NT2/D1 (cell line): ENCODE data around the gene AP2A2.

Source experiments
- DNase-seq: peaks from one replicate; pipeline ENCODE4 v3.0.0-alpha.2; 2011; ENCODE audit warnings: low read depth, low spot score
- H3K27me3 ChIP-seq: 2 replicates; pipeline ENCODE4 v1.6.0; 2011; ENCODE audit warnings: mild to moderate bottlenecking; ENCODE audit not compliant: insufficient read length, insufficient read depth
- H3K36me3 ChIP-seq: 2 replicates; pipeline ENCODE4 v1.6.1; 2011; ENCODE audit warnings: mild to moderate bottlenecking, low read length, mixed read lengths; ENCODE audit not compliant: insufficient read depth, insufficient read length
- H3K4me1 ChIP-seq: 2 replicates; pipeline ENCODE4 v1.5.1; 2011; ENCODE audit not compliant: insufficient read depth, insufficient read length
- H3K4me3 ChIP-seq: 2 replicates; pipeline ENCODE4 v1.5.1; 2011; ENCODE audit warnings: low read depth; ENCODE audit not compliant: insufficient read length
- H3K9ac ChIP-seq: 2 replicates; pipeline ENCODE4 v1.6.0; 2011; ENCODE audit warnings: low read depth; ENCODE audit not compliant: insufficient read length
- H3K9me3 ChIP-seq: 2 replicates; pipeline ENCODE4 v1.5.1; 2011; ENCODE audit warnings: mild to moderate bottlenecking, low read length; ENCODE audit not compliant: insufficient read depth
- SUZ12 ChIP-seq: IDR thresholded peaks from 2 replicates; pipeline ENCODE4 v1.6.1; 2011; ENCODE audit not compliant: insufficient read length, insufficient read depth; ENCODE audit errors: extremely low read depth
- YY1 ChIP-seq: IDR thresholded peaks from 2 replicates; pipeline ENCODE4 v1.6.1; 2011; ENCODE audit not compliant: insufficient read length, insufficient read depth
- ZNF274 ChIP-seq: IDR thresholded peaks from 2 replicates; pipeline ENCODE4 v1.6.1; 2011; ENCODE audit warnings: mild to moderate bottlenecking, low read depth, low read length

Gene AP2A2

DNA sequence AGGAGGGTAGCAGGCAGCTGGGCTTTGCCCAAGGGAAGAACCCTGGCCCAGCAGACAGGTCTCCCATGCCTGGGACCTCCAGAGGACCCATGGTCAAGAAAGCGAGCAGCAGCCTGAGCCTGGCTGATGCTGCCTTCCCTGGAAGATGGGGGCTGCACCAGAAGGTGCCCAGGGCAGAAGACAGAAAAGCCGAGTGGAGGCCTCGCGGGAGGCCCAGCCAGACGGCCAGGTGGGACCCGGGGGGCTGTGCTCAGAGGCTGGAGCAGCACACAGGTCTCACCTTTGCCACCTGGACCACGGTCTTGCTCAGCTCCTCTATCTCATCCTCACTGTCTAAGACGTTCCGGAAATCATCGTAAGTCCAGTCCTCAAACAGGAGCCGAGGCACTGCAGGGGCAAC lies 25.9 kb upstream of the AP2A2 start:
- no peaks in the 10 kb centered on the region for H3K9me3 ChIP-seq
- TF ChIP-seq SUZ12, result no peak
- no peak for DNase-seq
- H3K9ac ChIP-seq, result no peak overlapping the region
- H3K36me3 ChIP-seq, result peaks cover 86% of the 10 kb centered on the region
- H3K27me3 ChIP-seq, result no peaks in the 10 kb centered on the region
- no peak overlapping the region for H3K4me3 ChIP-seq
- H3K4me1 ChIP-seq, result peaks cover 15% of the 10 kb centered on the region

DNA sequence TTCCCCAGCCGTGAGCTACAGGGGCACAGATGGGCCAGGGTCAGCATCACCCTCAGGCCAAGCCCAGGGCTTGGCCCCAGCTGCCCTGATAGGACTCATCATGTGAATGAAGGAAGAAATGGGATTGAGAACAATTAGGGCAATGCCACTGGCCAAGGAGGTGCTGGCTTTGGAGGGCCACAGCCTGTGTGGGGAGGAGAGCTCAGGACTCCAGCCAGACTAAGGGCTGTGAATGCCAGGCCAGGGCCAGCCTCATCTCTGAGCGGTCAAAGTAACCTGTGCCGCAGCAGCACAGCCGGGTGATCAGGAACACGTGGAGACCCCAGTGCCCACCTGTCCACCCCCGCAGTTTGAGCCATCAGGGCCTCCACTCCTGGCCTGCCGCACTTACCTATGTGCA lies 25.1 kb upstream of the AP2A2 start:
- H3K36me3 ChIP-seq, result peaks cover 82% of the 10 kb centered on the region
- TF ChIP-seq SUZ12 (no peak), YY1 (no peak), ZNF274 (no peak)

GRCh38 chr11:901452-902061 lies 24.1 kb upstream of the AP2A2 start:
- Histone ChIP-seq H3K9ac (no peak overlapping the region), H3K4me1 (peaks cover 8% of the 10 kb centered on the region), H3K36me3 (peaks cover 89% of the 10 kb centered on the region), H3K4me3 (no peak overlapping the region), H3K27me3 (no peaks in the 10 kb centered on the region), H3K9me3 (no peaks in the 10 kb centered on the region)
- no peak for DNase-seq
- TF ChIP-seq SUZ12, result no peak
- TF ChIP-seq YY1, result no peak
- no peak for TF ChIP-seq ZNF274

More for the DNA sequence above, 25.1 kb upstream of the AP2A2 start:
- Histone ChIP-seq H3K9me3 (no peaks in the 10 kb centered on the region), H3K9ac (no peak overlapping the region), H3K4me3 (no peak overlapping the region), H3K4me1 (peaks cover 8% of the 10 kb centered on the region), H3K27me3 (no peaks in the 10 kb centered on the region)
- DNase-seq, result no peak

GRCh38 chr11:904380-904779 lies 21.3 kb upstream of the AP2A2 start:
- Histone ChIP-seq H3K4me3 (no peak overlapping the region), H3K9ac (no peak overlapping the region), H3K4me1 (peaks cover 4% of the 10 kb centered on the region), H3K36me3 (peaks cover 91% of the 10 kb centered on the region), H3K9me3 (no peaks in the 10 kb centered on the region), H3K27me3 (no peaks in the 10 kb centered on the region)
- TF ChIP-seq ZNF274, result no peak
- TF ChIP-seq SUZ12, result no peak
- no peak for TF ChIP-seq YY1
- no peak for DNase-seq

DNA sequence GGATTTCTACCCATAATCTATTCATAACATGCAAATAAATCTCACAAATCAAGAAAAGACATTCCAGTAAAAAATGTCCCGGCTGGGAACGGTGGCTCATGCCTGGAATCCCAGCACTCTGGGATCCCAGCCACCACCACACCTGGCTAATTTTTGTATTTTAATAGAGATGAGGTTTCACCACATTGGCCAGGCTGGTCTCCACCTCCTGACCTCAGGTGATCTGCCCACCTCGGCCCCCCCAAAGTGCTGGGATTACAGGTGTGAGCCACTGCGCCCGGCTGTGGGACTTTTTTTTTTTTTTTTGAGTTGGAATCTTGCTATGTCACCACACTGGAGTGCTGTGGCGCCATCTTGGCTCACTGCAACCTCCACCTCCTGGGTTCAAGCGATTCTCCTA lies 19.7 kb upstream of the AP2A2 start:
- no peaks in the 10 kb centered on the region for H3K9me3 ChIP-seq
- H3K9ac ChIP-seq, result no peak overlapping the region
- no peak for TF ChIP-seq SUZ12
- no peak for TF ChIP-seq YY1
- no peak for TF ChIP-seq ZNF274
- H3K27me3 ChIP-seq, result no peaks in the 10 kb centered on the region
- H3K4me3 ChIP-seq, result no peak overlapping the region
- DNase-seq, result no peak
- peaks cover 78% of the 10 kb centered on the region for H3K36me3 ChIP-seq
- H3K4me1 ChIP-seq, result peaks cover 6% of the 10 kb centered on the region

GRCh38 chr11:907668-908067 lies 18.0 kb upstream of the AP2A2 start:
- no peak for DNase-seq
- Histone ChIP-seq H3K9ac (no peak overlapping the region), H3K27me3 (no peaks in the 10 kb centered on the region), H3K4me3 (no peak overlapping the region), H3K36me3 (peaks cover 60% of the 10 kb centered on the region), H3K9me3 (no peaks in the 10 kb centered on the region), H3K4me1 (peaks cover 9% of the 10 kb centered on the region)
- no peak for TF ChIP-seq YY1
- TF ChIP-seq ZNF274, result no peak
- no peak for TF ChIP-seq SUZ12

DNA sequence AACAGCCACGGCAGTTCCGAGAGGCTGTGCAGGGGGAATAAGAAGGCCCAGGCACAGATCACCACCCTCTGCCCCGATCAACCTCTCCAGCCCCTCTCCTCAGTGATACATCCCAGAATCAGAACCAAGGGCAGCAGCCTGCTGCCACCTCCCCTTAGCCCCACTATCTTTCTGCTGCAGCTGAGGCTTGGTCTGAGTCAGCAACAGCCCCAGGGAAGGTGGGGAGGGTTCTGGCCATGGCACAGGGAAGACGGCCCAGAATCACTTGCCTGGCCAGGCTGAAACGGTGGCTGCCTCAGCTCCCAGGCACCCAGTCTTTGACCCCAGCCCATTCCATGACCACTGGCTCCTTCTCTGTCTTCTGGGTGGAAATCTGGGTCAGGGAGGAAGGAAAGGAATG lies 17.4 kb upstream of the AP2A2 start:
- H3K9me3 ChIP-seq, result no peaks in the 10 kb centered on the region
- TF ChIP-seq YY1 (no peak), ZNF274 (no peak), SUZ12 (no peak)
- H3K36me3 ChIP-seq, result peaks cover 54% of the 10 kb centered on the region
- no peak for DNase-seq
- H3K4me1 ChIP-seq, result peaks cover 9% of the 10 kb centered on the region
- no peak overlapping the region for H3K4me3 ChIP-seq
- no peaks in the 10 kb centered on the region for H3K27me3 ChIP-seq
- H3K9ac ChIP-seq, result no peak overlapping the region
